ENCODE results near the gene KRT7.

The KRT7 gene
- long read RNA-seq, donor 1, transcript KRT7-201 (9 exons, 1,754 nt) = major isoform, 20 of 33 reads
- long read RNA-seq, donor 1, partial matches to known transcripts = 13 of 33 reads
- long read RNA-seq, donor 1, other reads (novel, unspliced or antisense) = 0 of 33 reads
- long read RNA-seq, donor 2, transcript KRT7-201 (9 exons, 1,754 nt) = major isoform, 9 of 14 reads
- long read RNA-seq, donor 2, partial matches to known transcripts = 5 of 14 reads
- long read RNA-seq, donor 2, other reads (novel, unspliced or antisense) = 0 of 14 reads
- long read RNA-seq, donor 3, transcript KRT7-201 (9 exons, 1,754 nt) = major isoform, 7 of 14 reads
- long read RNA-seq, donor 3, partial matches to known transcripts = 5 of 14 reads
- long read RNA-seq, donor 3, other reads (novel, unspliced or antisense) = 0 of 14 reads
- long read RNA-seq, donor 4, transcript KRT7-201 (9 exons, 1,754 nt) = major isoform, 6 of 21 reads
- long read RNA-seq, donor 4, partial matches to known transcripts = 14 of 21 reads
- long read RNA-seq, donor 4, other reads (novel, unspliced or antisense) = 0 of 21 reads
- long read RNA-seq, donor 5, transcript KRT7-201 (9 exons, 1,754 nt) = major isoform, 5 of 5 reads
- long read RNA-seq, donor 5, partial matches to known transcripts = 0 of 5 reads
- long read RNA-seq, donor 5, other reads (novel, unspliced or antisense) = 0 of 5 reads
- long read RNA-seq, donor 6, transcript KRT7-201 (9 exons, 1,754 nt) = major isoform, 15 of 26 reads
- long read RNA-seq, donor 6, partial matches to known transcripts = 10 of 26 reads
- long read RNA-seq, donor 6, other reads (novel, unspliced or antisense) = 0 of 26 reads
- long read RNA-seq, donor 7, transcript KRT7-201 (9 exons, 1,754 nt) = major isoform, 12 of 12 reads
- long read RNA-seq, donor 7, partial matches to known transcripts = 0 of 12 reads
- long read RNA-seq, donor 7, other reads (novel, unspliced or antisense) = 0 of 12 reads
- long read RNA-seq, donor 8, transcript KRT7-201 (9 exons, 1,754 nt) = major isoform, 10 of 20 reads
- long read RNA-seq, donor 8, partial matches to known transcripts = 10 of 20 reads
- long read RNA-seq, donor 8, other reads (novel, unspliced or antisense) = 0 of 20 reads

GRCh38 chr12:52232674-52233461, at the start of gene KRT7:
Gene KRT7 (plus strand): TSS chr12:52233243. CDS start chr12:52233297, 54 bp downstream.
- DNase-seq = peak; percentile 57

- no peak for DNase-seq
Observed at GRCh38 chr12:52183544-52183910, 49.5 kb upstream of the KRT7 start.

GRCh38 chr12:52183971-52184370, 49.1 kb upstream of the KRT7 start:
- DNase-seq = no peak

- DNase-seq = no peak
Observed at GRCh38 chr12:52184813-52185212, 48.2 kb upstream of the KRT7 start.

GRCh38 chr12:52185400-52185967, 47.6 kb upstream of the KRT7 start:
- DNase-seq = no peak

DNA sequence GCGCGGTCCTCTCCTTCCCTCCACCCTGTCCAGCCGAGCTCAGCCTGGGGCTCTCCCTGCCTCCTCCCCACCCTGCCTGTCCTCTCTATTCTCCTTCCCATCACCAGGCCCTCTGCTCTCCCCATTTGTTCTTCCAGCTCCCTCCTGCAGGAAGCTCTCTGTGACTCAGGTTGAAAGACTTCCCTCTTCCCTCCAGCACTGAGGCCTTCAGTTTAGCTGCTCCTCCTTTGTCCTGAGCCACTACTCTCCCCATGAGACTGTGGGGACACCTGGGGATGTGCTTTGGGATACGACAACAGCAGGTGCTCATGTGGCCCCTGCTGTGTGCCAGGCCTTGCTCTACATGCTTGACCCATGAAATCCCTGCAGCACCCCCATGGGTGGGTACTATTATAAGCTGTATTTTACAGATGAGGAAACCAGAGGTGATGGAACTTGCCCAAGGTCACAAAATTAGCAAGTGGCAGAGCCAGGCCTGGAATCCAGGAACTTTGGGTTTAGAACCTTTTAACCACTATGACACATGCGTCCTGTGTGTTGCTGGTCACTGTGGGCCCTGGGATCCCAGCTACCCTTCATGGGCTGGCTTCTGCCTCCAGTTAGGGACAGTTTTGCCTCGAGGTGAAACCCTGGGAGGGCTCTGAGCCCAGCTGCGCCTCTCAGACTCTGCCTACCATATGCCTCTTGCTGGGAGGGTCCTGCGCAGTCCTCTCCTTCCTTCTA, 46.8 kb upstream of the KRT7 start:
- DNase-seq = no peak

- no peak for DNase-seq
Observed at GRCh38 chr12:52187206-52187605, 45.8 kb upstream of the KRT7 start.

GRCh38 chr12:52187640-52188039, 45.4 kb upstream of the KRT7 start:
- DNase-seq = no peak

DNA sequence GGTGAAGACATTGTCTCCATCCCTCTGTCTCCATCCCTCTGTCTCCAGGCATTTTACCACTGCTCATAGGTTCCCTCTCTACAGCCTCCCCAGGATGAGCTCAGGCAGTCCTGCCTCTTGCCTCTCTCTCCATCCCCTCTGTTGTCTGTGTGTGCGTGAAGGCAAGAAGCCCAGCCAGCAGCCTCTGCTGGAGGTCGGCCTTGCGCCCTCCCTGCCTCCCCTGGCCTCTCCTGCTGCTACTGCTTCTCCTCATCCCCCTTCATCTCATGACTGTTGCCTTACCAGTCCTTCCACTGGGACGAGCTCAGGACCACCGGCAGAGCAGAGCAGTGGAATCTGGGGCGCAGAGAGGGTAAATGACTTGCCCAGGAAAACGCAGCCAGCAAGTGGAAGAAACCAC, 44.4 kb upstream of the KRT7 start:
- DNase-seq = no peak

GRCh38 chr12:52189376-52190174, 43.5 kb upstream of the KRT7 start:
- DNase-seq = no peak

GRCh38 chr12:52190860-52191729, 41.9 kb upstream of the KRT7 start:
- DNase-seq = no peak

DNA sequence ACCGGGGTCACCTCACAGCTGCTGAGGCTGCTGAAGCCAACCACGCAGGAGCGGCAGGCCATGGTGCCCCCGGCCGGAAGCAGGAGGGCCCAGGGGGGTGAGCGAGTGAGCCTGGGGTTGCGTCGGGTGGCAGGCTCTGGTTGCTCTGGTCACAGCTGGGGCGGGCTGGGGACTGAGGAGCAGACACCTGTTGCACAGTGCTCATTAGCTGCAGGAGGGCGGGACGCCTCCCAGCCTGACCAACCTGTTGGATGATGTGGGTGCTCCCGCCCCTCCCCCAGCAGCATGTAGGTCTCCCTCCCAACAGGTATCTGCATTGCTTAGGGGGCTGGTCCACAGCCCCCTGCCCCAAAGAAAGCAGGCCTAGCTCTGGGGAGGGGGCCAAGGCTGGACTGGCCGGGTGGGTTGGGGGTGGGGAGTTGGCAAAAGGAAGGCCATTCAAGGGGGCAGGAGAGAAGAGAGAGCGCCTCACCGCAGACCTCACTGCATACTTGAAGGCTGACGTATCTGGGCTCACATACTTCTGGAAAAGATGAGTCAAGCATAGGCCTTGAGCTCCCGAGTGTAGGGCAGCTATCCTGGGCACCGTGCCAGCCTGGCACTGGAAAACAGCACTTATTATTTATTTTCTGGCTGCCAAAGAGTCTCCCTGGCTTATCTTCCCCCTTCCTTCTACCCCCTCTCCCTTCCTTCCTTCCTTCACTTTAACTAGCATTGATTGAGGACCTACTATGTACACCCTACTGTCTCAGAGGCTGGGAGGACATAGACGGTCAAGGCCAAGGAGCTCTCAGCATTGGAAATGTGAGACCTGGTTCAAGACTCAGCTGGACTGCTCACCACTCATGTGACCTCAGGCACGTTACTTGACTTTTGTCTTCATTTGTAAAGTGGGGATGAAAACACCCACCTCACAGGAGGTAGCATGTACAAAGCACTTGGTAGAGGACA, 40.9 kb upstream of the KRT7 start, which contains the start of gene KRT80:
TSS of gene KRT80 (minus strand) at position 174 of the 951 bp plus-strand sequence. CDS start at position 62, 112 bp downstream.
- peak; percentile 47 for DNase-seq

DNA sequence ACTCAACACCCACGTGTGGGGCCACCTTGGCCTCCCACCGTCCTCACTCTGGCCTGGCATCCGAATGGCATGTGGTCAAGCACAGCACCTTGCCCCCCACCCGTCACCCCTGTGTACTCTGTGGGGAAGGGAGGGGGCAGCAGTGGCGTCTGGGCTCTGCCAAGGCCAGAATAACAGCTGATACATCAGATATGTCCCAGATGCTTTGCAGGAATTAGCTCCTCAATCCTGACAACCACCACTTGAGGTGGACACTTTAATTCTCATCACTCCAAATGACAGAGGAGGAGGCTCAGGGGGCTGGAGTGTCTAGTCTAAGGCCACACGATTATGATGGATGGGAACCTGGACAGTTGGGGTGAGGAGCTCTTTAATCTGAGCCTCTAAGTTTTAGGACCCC, 39.5 kb upstream of the KRT7 start:
- no peak for DNase-seq

DNA sequence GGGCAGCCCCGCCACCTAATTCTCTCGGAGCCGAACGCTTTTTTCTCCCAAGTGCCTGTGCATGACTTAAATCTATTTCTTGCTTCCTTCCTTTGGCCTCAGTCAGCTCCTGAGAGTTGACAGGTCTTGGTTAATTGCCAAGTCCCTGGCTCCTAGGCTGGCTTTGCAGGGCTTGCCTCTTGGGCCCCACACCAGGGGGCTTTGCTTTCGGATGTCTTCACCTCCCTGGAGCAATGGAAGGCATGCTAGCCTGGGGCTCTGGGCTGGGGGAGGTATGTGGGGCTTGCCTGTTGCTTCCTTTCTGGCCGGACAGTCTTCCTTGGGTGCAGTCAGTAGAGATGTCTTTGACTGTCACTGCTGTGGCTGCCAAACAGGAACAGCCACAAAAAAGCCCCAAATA, 39.1 kb upstream of the KRT7 start:
- no peak for DNase-seq

GRCh38 chr12:52195065-52195730, 37.8 kb upstream of the KRT7 start:
- peak; percentile 47 for DNase-seq

DNA sequence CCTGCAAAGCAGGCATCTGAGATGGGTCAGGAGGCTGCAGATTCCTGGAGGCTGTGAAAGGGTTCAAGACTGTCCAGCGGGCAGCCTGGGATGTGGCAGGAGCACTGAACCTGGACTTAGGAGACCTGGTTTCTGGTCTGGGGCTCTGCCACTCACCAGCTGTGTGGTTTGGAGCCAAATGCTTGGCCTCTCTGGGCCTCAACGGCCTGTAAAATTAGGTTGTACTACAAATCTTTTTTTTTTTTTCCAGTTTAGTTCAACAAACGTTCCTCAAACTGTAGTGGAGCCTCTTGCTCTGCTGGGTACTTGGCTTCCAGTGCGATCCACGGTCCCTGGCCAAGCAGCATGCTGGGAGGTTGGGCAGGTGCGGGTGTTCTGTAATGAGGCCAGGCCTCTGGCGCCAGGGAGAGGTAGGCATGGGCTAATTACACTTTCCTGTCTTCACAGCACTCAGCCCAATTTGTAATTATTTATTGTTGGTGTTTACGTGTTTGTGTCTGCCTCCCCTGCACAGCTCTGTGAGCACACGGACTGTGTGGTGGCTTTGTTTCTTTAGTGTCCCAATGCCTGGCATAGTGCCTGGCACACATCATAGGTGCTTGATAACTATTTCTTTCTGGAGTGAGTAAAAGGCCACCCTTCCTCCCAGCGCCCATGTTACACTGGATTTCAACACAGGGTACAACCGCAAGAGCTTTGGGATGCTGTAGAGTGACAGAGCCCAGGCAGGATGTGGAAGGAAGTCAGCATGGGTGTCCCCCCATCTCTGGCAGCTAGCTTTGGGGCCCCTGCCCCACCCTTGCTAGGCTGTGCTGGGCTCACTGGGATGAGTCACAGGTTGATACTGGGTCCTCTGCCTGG, 35.4 kb upstream of the KRT7 start:
- no peak for DNase-seq
